Metanephros (tissue), 1 donor: Measurements from ENCODE around the gene SIM1. TPM values are rescaled to one million over a fixed set of nuclear protein-coding genes. Genes with fewer than 3 reads are reported as not detected.

Experiments
- total RNA-seq: library from RNA; depleted of rRNA; stranded (reverse); fragments of >200 nt; gene quantifications from one replicate; pipeline ENCODE4 v1.2.3, GENCODE V29; 2014

Gene SIM1, protein sequence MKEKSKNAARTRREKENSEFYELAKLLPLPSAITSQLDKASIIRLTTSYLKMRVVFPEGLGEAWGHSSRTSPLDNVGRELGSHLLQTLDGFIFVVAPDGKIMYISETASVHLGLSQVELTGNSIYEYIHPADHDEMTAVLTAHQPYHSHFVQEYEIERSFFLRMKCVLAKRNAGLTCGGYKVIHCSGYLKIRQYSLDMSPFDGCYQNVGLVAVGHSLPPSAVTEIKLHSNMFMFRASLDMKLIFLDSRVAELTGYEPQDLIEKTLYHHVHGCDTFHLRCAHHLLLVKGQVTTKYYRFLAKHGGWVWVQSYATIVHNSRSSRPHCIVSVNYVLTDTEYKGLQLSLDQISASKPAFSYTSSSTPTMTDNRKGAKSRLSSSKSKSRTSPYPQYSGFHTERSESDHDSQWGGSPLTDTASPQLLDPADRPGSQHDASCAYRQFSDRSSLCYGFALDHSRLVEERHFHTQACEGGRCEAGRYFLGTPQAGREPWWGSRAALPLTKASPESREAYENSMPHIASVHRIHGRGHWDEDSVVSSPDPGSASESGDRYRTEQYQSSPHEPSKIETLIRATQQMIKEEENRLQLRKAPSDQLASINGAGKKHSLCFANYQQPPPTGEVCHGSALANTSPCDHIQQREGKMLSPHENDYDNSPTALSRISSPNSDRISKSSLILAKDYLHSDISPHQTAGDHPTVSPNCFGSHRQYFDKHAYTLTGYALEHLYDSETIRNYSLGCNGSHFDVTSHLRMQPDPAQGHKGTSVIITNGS
- total RNA-seq, result 34.3 TPM

DNA sequence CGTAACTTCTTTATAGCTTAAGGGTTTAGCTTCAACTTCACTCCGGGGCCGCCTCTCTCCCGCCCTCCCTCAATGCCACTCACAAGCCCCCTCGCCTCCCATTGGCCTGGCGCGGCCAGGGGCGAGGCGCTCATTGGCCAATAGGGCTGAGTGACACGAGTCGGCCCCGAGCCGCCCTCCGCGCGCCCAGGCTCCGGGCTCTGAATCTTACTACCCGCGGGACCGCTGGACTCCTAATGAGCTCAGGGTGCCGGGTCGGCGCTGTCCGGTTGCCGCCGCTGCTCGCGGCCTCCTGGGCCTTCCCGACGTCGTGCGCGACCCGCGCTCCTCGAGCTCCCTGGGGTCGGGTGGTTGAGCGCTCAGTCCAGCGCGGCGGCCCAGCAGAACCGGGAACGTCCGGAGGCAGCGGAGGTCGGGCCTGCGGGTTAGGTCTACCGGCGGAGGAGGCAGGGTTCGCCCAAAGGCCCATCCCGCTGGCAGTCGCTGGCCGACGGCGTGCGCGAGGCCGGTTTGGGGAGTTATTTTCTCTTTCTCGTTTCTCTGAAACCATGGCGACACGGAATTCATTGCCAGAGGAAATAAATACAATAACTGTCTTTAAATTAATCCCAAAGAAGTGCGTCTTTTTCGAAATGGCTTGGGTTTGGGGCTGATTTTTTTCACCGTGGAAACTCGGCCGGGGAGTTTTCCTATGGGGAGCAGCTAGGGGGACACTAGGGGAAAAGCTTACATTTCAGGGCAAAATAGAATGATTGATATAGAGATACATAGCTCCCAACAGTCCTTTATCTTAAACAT is at the start of gene SIM1:
SIM1 (minus strand) TSS at position 19 of the 798 bp plus-strand sequence. CDS start 1,453 bp downstream, outside the sequence.

